Measurements from ENCODE around the gene BCAS4.

DNA sequence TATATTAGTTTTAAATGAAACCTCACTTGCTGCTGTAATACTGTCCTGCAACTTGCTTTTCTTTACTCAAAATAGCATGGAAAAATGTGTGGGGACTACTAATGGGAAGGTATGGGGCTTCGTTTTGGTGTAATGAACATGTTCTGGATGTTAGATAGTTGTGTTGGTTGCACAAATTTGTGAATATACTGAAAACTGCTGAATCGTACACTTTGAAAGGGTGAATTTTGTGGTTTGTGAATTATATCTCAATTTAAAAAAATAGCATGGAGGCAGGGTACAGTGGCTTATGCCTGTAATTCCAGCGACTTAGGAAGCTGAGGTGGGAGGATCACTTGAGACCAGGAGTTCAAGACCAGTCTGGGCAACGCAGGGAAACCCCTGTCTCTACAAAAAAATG, 2.3 kb downstream of the BCAS4 start:
- TF ChIP-seq, protein P1, sequence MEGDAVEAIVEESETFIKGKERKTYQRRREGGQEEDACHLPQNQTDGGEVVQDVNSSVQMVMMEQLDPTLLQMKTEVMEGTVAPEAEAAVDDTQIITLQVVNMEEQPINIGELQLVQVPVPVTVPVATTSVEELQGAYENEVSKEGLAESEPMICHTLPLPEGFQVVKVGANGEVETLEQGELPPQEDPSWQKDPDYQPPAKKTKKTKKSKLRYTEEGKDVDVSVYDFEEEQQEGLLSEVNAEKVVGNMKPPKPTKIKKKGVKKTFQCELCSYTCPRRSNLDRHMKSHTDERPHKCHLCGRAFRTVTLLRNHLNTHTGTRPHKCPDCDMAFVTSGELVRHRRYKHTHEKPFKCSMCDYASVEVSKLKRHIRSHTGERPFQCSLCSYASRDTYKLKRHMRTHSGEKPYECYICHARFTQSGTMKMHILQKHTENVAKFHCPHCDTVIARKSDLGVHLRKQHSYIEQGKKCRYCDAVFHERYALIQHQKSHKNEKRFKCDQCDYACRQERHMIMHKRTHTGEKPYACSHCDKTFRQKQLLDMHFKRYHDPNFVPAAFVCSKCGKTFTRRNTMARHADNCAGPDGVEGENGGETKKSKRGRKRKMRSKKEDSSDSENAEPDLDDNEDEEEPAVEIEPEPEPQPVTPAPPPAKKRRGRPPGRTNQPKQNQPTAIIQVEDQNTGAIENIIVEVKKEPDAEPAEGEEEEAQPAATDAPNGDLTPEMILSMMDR (conservative IDR thresholded peaks at IDR 0.05 in 1 of 2, IDR thresholded peaks at IDR 0.05 in 1 of 2; ENCODE audit: extremely low read depth in 1 of 2, insufficient read depth in 1 of 2, low read depth in 1 of 2, low read length in 2 of 2), result no peak
- no peak for TF ChIP-seq EZH2 (IDR thresholded peaks at IDR 0.05; ENCODE audit: borderline replicate concordance, low read length)
